ENCODE data around the gene PARP15. TPM values are rescaled to one million over a fixed set of nuclear protein-coding genes. Genes with fewer than 3 reads are reported as not detected.

The PARP15 gene
- total and polyA plus RNA-seq, 2 experiments from 2014 or later: 0.39 to 0.87 TPM

DNA sequence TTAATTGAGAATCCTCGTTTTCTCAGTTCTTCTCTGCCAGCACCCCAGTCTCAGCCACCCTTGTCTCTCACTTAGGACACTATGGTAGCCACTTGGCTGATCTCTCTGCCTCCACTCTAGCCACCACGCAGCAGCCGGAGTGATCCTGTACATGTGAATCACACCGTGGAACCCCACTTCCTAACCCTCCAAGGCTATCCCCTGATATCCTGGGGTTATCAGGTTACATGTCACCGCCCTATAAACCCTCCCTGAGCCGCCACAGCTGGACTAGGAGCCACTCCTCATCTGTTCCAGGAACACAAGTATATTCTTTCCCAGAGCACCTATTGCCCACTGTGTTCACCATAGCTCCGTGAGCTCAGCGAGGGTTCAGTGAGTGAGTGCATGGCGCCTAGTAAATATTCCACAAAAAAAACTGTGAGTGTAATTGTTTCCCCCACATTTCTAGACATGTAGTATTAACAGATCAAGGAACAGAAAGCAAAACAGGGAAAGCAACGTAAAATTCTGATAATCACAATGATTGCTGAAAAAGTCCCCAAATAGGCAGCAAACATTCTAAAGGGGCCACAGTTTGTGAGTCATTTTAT, 102.5 kb downstream of the PARP15 start:
- Histone ChIP-seq H3K27ac (ENCODE audit: low read depth) (0 out of 2 replicates have a peak overlapping the region, but pooled peaks have one; percentile 51), H4K20me1 (replicated peaks; ENCODE audit: insufficient read depth) (0 out of 2 replicates have a peak, but pooled peaks cover 3% of the 10 kb centered on the region), H3K27me3 (ENCODE audit: insufficient read depth) (peaks cover 18% of the 10 kb centered on the region; the same call in 1 of the 2 replicates), H2AFZ (peak overlapping the region; percentile 99), H3K4me3 (peak overlapping the region; percentile 89), H3K4me1 (ENCODE audit: insufficient read depth) (peaks cover 15% of the 10 kb centered on the region), H3F3A (replicated peaks; ENCODE audit: low read depth) (0 out of 2 replicates have a peak, but pooled peaks cover 6% of the 10 kb centered on the region), H3K79me2 (replicated peaks; ENCODE audit: insufficient read depth) (no peaks in the 10 kb centered on the region; the same call in 1 of the 2 replicates), H3K9me2 (ENCODE audit: insufficient read depth) (no peaks in the 10 kb centered on the region), H3K4me2 (peak overlapping the region; percentile 85), H3K36me3 (ENCODE audit: insufficient read depth) (no peaks in the 10 kb centered on the region)
- Mint-ChIP-seq H3K4me1 (peaks cover 22% of the 10 kb centered on the region), H3K27ac (peak overlapping the region; percentile 49; the same call in 1 of the 2 replicates), H3K4me3 (peak overlapping the region; percentile 87), H3K36me3 (ENCODE audit: low read depth) (peaks cover 3% of the 10 kb centered on the region; the same call in 2 of the 3 replicates), H3K9me3 (peaks cover 9% of the 10 kb centered on the region; the same call in 2 of the 3 replicates), H3K27me3 (ENCODE audit: insufficient read depth, low read depth, poor library complexity) (peaks cover 11% of the 10 kb centered on the region)
- peak; percentile 32 for DNase-seq (ENCODE audit: low spot score)
- no peak for TF ChIP-seq NANOG (IDR thresholded peaks at IDR 0.05; ENCODE audit: borderline replicate concordance)
- TF ChIP-seq, protein P1, sequence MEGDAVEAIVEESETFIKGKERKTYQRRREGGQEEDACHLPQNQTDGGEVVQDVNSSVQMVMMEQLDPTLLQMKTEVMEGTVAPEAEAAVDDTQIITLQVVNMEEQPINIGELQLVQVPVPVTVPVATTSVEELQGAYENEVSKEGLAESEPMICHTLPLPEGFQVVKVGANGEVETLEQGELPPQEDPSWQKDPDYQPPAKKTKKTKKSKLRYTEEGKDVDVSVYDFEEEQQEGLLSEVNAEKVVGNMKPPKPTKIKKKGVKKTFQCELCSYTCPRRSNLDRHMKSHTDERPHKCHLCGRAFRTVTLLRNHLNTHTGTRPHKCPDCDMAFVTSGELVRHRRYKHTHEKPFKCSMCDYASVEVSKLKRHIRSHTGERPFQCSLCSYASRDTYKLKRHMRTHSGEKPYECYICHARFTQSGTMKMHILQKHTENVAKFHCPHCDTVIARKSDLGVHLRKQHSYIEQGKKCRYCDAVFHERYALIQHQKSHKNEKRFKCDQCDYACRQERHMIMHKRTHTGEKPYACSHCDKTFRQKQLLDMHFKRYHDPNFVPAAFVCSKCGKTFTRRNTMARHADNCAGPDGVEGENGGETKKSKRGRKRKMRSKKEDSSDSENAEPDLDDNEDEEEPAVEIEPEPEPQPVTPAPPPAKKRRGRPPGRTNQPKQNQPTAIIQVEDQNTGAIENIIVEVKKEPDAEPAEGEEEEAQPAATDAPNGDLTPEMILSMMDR (conservative IDR thresholded peaks at IDR 0.05; ENCODE audit: low read depth in 2 of 2): no peak
- no peak for TF ChIP-seq ZNF114 (CRISPR knock-in tag; IDR thresholded peaks at IDR 0.05)
- TF ChIP-seq, protein P2, sequence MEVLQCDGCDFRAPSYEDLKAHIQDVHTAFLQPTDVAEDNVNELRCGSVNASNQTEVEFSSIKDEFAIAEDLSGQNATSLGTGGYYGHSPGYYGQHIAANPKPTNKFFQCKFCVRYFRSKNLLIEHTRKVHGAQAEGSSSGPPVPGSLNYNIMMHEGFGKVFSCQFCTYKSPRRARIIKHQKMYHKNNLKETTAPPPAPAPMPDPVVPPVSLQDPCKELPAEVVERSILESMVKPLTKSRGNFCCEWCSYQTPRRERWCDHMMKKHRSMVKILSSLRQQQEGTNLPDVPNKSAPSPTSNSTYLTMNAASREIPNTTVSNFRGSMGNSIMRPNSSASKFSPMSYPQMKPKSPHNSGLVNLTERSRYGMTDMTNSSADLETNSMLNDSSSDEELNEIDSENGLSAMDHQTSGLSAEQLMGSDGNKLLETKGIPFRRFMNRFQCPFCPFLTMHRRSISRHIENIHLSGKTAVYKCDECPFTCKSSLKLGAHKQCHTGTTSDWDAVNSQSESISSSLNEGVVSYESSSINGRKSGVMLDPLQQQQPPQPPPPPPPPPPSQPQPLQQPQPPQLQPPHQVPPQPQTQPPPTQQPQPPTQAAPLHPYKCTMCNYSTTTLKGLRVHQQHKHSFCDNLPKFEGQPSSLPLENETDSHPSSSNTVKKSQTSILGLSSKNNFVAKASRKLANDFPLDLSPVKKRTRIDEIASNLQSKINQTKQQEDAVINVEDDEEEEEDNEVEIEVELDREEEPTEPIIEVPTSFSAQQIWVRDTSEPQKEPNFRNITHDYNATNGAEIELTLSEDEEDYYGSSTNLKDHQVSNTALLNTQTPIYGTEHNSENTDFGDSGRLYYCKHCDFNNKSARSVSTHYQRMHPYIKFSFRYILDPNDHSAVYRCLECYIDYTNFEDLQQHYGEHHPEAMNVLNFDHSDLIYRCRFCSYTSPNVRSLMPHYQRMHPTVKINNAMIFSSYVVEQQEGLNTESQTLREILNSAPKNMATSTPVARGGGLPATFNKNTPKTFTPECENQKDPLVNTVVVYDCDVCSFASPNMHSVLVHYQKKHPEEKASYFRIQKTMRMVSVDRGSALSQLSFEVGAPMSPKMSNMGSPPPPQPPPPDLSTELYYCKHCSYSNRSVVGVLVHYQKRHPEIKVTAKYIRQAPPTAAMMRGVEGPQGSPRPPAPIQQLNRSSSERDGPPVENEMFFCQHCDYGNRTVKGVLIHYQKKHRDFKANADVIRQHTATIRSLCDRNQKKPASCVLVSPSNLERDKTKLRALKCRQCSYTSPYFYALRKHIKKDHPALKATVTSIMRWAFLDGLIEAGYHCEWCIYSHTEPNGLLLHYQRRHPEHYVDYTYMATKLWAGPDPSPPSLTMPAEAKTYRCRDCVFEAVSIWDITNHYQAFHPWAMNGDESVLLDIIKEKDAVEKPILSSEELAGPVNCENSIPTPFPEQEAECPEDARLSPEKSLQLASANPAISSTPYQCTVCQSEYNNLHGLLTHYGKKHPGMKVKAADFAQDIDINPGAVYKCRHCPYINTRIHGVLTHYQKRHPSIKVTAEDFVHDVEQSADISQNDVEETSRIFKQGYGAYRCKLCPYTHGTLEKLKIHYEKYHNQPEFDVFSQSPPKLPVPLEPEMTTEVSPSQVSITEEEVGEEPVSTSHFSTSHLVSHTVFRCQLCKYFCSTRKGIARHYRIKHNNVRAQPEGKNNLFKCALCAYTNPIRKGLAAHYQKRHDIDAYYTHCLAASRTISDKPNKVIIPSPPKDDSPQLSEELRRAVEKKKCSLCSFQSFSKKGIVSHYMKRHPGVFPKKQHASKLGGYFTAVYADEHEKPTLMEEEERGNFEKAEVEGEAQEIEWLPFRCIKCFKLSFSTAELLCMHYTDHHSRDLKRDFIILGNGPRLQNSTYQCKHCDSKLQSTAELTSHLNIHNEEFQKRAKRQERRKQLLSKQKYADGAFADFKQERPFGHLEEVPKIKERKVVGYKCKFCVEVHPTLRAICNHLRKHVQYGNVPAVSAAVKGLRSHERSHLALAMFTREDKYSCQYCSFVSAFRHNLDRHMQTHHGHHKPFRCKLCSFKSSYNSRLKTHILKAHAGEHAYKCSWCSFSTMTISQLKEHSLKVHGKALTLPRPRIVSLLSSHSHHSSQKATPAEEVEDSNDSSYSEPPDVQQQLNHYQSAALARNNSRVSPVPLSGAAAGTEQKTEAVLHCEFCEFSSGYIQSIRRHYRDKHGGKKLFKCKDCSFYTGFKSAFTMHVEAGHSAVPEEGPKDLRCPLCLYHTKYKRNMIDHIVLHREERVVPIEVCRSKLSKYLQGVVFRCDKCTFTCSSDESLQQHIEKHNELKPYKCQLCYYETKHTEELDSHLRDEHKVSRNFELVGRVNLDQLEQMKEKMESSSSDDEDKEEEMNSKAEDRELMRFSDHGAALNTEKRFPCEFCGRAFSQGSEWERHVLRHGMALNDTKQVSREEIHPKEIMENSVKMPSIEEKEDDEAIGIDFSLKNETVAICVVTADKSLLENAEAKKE (CRISPR knock-in tag; IDR thresholded peaks at IDR 0.05): no peak
- TF ChIP-seq, protein P3, sequence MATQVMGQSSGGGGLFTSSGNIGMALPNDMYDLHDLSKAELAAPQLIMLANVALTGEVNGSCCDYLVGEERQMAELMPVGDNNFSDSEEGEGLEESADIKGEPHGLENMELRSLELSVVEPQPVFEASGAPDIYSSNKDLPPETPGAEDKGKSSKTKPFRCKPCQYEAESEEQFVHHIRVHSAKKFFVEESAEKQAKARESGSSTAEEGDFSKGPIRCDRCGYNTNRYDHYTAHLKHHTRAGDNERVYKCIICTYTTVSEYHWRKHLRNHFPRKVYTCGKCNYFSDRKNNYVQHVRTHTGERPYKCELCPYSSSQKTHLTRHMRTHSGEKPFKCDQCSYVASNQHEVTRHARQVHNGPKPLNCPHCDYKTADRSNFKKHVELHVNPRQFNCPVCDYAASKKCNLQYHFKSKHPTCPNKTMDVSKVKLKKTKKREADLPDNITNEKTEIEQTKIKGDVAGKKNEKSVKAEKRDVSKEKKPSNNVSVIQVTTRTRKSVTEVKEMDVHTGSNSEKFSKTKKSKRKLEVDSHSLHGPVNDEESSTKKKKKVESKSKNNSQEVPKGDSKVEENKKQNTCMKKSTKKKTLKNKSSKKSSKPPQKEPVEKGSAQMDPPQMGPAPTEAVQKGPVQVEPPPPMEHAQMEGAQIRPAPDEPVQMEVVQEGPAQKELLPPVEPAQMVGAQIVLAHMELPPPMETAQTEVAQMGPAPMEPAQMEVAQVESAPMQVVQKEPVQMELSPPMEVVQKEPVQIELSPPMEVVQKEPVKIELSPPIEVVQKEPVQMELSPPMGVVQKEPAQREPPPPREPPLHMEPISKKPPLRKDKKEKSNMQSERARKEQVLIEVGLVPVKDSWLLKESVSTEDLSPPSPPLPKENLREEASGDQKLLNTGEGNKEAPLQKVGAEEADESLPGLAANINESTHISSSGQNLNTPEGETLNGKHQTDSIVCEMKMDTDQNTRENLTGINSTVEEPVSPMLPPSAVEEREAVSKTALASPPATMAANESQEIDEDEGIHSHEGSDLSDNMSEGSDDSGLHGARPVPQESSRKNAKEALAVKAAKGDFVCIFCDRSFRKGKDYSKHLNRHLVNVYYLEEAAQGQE (IDR thresholded peaks at IDR 0.05; ENCODE audit: unreplicated experiment): no peak
- TF ChIP-seq CREB1 (CRISPR knock-in tag; IDR thresholded peaks at IDR 0.05; ENCODE audit: low read depth): no peak
- TF ChIP-seq EZH2phosphoT487 (IDR thresholded peaks at IDR 0.05; ENCODE audit: unreplicated experiment): no peak
- TF ChIP-seq EZH2 (IDR thresholded peaks at IDR 0.05; ENCODE audit: low read depth, unreplicated experiment): no peak
- TF ChIP-seq JUNB (IDR thresholded peaks at IDR 0.05; ENCODE audit: unreplicated experiment): no peak
- TF ChIP-seq, protein P4, sequence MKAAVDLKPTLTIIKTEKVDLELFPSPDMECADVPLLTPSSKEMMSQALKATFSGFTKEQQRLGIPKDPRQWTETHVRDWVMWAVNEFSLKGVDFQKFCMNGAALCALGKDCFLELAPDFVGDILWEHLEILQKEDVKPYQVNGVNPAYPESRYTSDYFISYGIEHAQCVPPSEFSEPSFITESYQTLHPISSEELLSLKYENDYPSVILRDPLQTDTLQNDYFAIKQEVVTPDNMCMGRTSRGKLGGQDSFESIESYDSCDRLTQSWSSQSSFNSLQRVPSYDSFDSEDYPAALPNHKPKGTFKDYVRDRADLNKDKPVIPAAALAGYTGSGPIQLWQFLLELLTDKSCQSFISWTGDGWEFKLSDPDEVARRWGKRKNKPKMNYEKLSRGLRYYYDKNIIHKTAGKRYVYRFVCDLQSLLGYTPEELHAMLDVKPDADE (IDR thresholded peaks at IDR 0.05): no peak
- TF ChIP-seq STAT1 (IDR thresholded peaks at IDR 0.05; ENCODE audit: unreplicated experiment): no peak
- TF ChIP-seq POLR2AphosphoS5 (IDR thresholded peaks at IDR 0.05; ENCODE audit: low read depth): no peak
- no peak for TF ChIP-seq ZNF331 (CRISPR knock-in tag; IDR thresholded peaks at IDR 0.05; ENCODE audit: low read depth)
- ATAC-seq: peak; percentile 19
